VCaP (cell line): ENCODE data around the gene LIAS.

Experiments
- H3K27ac ChIP-seq: fragments of 450-650 bp; 2 replicates; pipeline ENCODE4 v1.5.1; 2017
- CTCF ChIP-seq: fragments of 450-650 bp; conservative IDR thresholded peaks from 2 replicates; pipeline ENCODE4 v1.5.1; 2017; ENCODE audit warnings: mild to moderate bottlenecking, moderate library complexity

LIAS gene

GRCh38 chr4:39446842-39447573 is 11.8 kb upstream of the LIAS start:
- peak; percentile 63 for TF ChIP-seq CTCF
- peak overlapping the region; percentile 82 for H3K27ac ChIP-seq

- H3K27ac ChIP-seq = peak overlapping the region; percentile 6; the same call in 1 of the 2 replicates
- TF ChIP-seq CTCF = no peak
Observed at GRCh38 chr4:39450618-39451017, 8.2 kb upstream of the LIAS start.

- H3K27ac ChIP-seq = peak overlapping the region; percentile 6; the same call in 1 of the 2 replicates
- TF ChIP-seq CTCF = no peak
Observed at GRCh38 chr4:39451423-39452023, 7.3 kb upstream of the LIAS start.

GRCh38 chr4:39452153-39452859 is 6.5 kb upstream of the LIAS start:
- 0 out of 2 replicates have a peak overlapping the region, but pooled peaks have one; percentile 6 for H3K27ac ChIP-seq
- TF ChIP-seq CTCF = no peak

GRCh38 chr4:39452860-39453587 is 5.8 kb upstream of the LIAS start:
- TF ChIP-seq CTCF = no peak
- no peak overlapping the region for H3K27ac ChIP-seq

GRCh38 chr4:39453738-39454137 is 5.1 kb upstream of the LIAS start:
- H3K27ac ChIP-seq = no peak overlapping the region
- TF ChIP-seq CTCF = no peak

GRCh38 chr4:39455486-39455885 is 3.4 kb upstream of the LIAS start:
- H3K27ac ChIP-seq = no peak overlapping the region
- TF ChIP-seq CTCF = no peak
